Stimulated activated CD4-positive, alpha-beta T cell treated with anti-CD3 and anti-CD28 coated beads, TNF-alpha, amount 100 ng/mL, for 1 hour (primary cell): ENCODE results near the gene DBT.
"Not testable (repeated sequence)": the region's sequence is repeated elsewhere in the genome, so short reads cannot be mapped to it uniquely, and the experiment has no call there.

Experiments used
- DNase-seq, 3 donors: peaks; one replicate each; pipeline ENCODE4 v3.0.0-alpha.2; 2020; ENCODE audit warnings: low read depth in 3 of 3, low spot score in 1 of 3

DBT gene

DNA sequence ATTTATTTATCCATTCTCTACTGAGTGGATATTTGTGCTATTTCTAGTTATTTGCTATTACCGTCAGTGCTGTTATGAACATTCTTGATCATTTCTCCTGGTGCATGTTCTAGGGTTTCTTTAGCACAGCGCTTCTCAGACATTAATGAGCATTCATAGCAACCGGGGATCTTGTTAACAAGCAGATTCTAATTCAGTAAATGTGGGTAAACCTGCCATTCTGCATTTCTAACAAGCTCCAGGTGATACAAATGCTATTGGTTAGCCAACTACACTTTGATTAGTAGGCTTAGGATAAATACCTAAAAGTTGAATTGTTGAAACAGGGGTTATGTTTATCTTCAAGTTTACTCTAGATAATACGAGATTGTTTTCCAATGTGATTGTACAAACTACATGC, 3.3 kb upstream of the DBT start:
- no peak for DNase-seq

DNA sequence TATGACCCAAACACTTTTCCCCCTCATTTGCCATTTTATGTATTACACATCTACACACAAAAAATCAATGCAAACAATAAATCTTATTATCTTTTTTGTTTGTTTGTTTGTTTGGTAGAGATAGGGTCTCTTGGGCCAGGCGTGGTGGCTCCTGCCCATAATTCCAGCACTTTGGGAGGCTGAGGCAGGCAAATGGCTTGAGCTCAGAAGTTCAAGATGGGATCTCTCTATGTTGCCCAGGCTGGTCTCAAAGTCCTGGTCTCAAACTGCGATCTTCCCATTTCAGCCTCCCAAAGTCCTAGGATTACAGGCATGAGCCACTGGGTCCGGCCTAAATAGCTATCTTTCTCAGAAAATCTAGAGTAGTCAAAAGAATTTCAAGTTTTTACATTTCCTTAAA, 1.2 kb upstream of the DBT start:
- DNase-seq, result no peak

DNA sequence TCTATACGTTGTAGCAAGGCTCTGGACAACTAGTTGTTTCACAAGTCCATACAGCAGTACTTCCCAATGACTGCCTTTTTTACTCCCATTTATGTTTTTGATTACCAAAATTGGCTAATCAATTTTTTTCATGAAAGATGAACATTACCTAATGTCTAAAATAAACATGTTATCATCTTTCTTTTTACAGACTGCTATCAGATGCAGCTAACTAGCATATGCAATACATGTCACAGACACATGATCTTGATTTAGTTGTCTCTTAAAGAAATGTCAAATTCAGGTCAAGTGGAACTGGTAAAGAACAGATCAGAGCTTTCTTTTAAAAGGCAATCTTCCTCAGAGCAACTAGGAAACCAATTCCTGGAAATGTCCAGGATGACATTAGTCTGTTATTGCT, 630 bp upstream of the DBT start:
- DNase-seq, result no peak

DNA sequence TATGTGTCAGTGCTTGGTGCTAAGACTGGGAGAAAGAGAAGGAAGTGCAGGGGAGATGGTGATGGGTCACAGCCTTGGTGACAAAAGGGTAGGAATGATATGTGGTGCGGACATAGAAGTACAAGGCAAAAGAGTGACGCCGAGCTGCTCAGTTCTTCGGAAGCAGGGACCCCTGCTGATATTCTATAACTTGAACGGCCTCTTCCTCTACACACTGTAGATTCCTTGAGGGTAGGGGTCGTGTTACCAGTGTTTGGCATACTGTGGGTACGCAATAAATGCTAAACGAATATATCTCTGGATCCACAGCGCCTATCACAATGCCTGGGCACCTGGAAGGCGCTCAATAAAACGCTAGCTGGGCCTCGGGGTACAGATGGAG, 488 bp downstream of the DBT start:
- DNase-seq, result no peak

DNA sequence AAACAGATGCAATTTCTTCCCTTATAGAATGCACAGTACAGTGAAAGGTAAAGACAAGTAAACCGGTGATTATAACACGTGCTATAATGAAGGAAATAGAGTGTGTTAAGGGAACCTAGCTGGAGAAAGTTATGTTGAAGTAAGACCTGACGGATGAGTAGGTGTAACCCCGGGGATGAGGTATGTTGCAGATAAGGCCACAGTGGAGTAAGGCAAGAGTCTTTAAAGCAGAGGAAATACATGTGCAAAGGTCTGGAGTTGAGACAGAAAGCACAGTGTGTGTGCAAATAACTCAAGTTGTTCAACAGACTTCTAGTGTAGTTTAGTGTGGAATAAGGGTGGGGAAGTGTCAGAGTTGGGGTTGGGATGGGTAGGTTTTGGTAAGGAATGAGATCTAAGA, 2.9 kb downstream of the DBT start:
- no peak for DNase-seq

DNA sequence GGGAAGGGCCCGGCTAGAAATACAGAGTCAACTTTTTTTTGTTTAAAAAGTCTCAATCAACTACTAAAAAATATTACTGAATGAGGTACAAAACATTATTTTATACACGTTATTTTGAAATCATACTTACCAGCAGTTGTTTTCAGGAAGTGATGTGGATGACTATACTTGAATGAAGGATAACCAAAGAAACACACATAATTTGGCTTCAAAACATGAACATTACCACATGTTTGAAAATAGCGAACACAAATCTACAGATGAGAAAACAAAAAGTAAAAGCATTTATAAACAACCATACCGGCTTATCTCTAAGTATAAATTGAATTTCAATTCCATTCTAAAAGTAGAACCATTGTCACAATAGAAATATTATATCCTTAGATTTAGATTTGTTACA, 9.0 kb downstream of the DBT start:
- no peak for DNase-seq

DNA sequence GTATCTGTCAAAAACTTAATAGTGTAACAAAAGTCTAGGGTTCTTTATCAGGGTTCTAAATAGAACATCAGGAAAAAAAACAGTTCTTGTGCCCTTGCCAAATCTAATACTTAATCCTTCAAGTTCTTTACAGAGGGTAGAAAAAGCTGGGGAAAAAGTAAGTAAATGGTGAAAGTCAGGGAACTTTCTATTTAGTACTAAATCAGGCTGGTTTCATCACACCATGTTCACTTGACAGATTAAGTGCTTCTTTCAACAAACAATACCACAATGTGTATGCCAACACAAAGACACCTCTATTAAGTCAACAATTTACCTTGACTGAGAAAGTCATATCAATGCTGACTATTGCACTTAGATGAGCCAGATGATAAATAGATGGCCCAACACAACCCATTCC, 9.7 kb downstream of the DBT start:
- DNase-seq, result no peak

DNA sequence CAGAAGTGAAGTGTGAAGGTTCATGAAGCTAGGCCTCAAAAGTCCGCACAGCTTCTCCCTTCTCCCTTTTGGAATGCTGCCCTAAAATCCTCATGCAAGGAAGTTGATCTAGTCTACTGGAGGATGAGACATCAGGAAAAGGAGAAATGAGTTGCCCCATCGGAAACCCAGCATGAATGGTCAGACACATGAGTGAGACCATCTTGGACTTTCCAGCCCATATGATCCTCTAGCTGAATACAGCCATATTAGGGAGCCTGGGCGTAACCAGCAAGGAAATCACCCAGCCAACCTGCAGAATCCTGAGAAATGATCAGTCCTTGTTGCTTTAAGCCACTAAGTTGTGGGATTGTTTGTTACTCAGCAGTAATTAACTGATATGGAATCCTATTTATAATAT, 12.5 kb downstream of the DBT start:
- no peak for DNase-seq

DNA sequence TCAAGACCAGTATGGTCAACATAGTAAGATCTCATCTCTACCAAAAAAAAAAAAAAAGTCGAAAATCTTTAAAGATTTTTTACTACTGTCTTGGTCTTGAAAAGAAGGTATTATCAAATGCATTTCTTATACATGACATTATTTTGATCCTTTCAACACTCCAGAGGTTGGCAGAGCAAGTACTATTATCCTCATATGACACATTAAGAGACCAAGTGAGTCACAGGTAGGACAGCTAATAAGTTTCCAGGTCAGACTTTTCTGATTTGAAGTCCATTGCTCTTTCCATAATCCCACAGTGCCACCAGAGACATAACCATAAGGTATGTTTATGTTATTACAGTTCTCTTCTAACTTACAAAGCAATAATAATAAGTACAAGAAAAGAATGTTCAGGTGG, 15.2 kb downstream of the DBT start:
- DNase-seq, result no peak

DNA sequence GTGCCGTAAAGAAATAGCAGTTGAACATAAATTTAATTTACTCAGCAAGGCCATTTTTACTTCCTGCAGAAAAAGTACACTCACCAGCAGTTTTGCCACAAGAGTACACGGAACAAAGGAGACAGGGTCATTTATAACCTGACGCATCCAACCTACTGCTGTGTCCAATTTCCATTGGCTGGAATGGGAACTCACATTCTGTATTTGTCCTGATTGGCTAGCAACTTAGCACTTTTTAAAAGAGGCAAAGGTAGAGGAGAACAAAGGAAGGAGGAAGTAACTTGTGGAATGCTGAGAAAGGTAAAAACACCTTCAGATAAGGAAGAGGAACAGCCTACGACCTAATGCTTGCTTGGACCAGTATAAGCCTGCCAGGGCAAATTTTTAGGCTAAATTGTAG, 16.1 kb downstream of the DBT start:
- DNase-seq, result not testable (repeated sequence)

DNA sequence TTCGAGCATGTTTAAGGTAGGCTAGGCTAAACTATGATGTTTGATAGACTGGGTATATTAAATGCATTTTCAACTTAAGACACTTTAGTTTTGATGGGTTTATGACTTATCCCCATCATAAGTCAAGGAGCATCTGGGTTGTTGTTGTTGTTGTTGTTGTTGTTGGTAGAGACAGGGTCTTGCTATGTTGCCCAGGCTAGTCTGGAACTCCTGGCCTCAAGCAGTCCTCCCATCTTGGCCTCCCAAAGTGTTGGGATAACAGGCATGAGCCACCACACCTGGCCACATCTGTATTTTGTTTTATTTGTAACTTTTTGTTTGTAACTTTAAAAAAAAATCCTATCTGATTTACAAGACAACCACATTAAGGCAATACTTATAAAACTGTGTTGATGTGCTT, 17.5 kb downstream of the DBT start:
- DNase-seq, result no peak

DNA sequence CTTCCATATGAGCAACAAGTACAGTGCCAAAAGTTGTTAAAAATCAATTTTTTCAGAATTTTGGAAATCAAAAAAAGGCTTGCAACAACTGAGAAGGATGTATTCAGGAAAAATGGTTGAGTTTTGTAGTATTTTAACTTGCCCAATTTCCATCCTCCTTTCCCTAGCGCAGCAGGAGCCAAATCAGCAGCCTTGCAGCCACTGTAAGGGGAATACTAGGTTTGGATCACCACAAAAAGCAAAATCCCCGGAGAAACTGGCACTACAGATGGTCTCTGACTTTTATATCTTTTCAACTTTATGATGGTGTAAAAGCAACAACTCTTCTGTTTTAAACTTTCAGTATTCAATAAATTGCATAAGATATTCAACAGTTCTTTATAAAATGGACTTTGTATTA, 17.9 kb downstream of the DBT start:
- DNase-seq, result no peak

DNA sequence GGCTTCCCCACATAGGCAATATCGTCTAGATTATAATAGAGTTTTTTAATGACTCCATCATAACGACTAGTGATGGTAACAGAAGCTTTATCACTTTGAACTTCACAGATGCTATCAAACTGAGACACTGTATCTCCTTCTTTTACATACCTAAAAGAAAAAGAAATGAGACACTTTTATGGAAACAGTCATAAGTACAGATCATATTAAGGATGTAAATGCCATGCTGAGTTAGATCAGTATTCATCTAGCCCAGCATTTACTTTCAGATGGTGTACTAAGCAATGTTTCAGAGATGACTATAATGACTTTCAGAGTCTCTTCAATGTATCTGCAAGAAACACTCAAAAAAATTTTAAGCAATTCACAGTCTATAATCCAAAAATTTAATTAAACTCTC, 18.9 kb downstream of the DBT start:
- no peak for DNase-seq

DNA sequence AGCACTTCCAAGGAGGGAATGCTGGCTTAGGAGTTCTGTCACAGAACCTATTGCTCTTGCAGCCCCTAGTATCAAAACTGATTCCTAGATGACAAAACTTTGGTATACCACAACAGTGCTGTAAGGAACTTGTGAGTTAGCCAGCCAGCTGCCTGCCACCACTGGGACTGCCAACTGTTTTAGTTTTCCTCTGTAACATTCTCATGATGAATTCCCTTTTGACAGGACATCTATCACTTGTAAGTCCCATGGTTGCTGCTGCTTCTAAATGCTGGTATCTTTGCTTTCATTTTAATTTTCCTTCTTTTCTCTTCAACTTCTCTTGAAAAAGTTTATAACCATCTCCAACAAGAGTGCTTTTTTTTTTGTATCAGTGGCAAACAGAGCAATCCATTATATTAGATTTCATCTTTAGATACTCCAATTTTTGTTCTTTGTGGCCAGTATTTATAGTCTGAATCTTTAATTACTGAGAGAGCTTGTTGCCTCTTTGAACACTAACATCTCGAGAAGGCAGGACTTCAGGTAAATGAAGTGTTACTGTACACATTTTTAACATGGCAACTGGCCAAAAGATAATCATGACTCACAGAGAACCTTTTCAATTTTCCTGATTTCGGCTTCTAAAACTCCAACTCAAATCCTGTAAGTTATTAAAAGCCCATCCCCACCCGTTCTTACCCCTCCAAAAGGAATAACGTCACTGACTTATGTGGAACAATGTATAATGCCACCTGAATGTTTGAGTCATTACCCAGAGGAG, 19.8 kb downstream of the DBT start:
- no peak for DNase-seq

DNA sequence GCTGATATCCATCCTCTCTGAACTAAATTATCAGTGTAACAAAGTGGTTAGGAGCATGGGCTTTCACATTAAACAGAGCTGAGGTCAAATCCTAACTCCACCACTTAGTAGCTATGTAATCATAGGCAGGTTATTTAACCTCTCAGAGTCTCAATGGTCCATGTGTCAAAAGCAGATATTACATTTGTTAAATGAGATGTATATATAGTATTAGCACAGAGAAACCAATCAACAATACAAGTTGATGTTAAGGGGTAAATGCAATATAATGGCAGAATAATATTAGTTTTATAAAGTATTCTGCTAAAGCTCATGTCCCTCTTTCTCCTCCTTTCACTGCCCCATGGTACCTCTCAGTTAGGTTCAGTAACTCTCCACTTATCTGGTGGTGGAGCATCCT, 27.2 kb downstream of the DBT start:
- no peak for DNase-seq

DNA sequence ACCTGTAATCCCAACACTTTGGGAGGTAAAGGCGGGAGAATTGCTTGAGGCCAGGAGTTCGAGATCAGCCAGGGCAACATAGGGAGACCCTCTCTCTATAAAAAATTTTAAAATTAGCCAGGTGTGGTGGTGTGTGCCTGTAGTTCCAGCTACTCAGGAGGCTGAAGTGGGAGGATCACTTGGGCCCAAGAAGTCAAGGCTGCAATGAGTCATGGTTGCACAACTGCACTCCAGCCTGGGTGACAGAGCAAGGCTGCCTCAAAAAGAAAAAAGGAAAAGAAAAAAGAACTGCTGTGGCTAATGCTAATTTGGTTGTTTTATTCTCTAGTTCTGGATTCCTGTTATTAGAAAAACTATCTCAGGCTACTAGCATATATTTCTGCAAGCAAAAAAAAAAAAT, 29.8 kb downstream of the DBT start:
- DNase-seq, result no peak

DNA sequence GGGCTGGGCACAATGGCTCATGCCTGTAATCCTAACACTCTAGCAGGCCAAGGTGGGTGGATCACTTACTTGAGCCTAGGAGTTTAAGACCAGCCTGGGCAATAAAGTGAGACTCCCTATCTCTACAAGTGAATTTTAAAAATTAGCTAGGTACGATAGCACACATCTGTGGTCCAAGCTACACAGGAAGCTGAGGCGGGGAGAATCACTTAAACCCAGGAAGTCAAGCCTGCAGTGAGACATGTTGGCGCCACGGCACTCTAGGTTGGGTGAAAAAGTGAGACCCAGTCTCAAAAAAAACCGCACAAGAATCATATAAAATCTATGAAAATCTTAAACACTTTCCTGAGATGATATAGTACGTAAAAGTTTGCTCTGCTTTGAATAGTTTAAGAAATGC, 30.2 kb downstream of the DBT start:
- no peak for DNase-seq

DNA sequence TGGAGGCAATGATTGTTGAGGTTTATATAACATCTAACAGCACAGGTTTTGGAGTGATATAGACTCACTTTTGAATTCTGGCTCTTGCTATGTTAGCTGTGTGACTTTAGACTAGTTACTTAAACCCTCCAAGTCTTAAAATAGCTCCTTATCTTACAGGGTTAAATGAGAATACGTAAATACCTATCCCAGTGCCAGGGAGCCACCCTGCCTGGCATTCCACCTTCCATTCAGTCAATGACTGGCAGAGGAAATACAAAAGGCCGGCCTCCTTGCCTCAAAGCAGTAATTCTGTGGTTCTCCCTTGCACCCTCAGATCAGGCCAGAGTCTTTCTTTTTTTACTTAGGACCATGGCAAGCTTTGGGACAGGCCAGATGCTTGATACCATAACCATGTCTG, 31.8 kb downstream of the DBT start:
- DNase-seq, result no peak

DNA sequence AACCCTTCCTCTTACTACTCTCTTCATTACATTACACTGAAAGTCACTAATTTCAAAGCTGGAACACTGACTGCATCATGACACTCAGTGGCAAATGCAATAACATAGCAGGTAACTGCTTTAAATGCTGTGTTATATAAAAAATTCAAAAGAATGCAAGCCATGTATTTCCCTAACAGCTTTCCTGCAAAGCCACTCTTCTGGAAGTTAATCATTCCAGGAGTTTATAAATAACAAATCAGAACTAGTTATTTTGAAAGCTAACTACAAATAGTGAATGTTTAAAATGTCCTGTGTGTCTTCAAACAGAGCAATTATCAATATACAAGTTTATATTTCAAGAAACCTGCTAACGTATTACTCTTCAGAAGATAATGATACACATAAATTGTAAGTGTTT, 34.5 kb downstream of the DBT start:
- DNase-seq, result no peak

DNA sequence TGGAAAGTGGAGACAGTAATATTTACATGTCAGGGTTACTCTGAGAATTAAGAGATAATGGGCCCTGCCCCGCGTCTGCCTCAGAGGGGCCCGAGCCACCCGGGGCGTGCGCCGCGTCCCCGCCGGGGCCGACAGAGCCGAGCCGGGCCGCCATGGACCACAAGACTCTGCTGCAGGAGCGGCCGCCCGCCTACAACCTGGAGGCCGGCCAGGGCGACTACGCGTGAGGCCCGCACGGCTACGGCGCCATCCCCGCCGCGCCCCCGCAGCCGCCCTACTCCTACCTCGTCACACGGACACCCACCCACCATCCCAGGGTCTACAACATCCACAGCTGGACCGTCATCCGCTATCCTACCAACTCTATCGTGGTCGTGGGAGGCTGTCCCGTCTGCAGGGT, 36.5 kb downstream of the DBT start:
- DNase-seq, result no peak

DNA sequence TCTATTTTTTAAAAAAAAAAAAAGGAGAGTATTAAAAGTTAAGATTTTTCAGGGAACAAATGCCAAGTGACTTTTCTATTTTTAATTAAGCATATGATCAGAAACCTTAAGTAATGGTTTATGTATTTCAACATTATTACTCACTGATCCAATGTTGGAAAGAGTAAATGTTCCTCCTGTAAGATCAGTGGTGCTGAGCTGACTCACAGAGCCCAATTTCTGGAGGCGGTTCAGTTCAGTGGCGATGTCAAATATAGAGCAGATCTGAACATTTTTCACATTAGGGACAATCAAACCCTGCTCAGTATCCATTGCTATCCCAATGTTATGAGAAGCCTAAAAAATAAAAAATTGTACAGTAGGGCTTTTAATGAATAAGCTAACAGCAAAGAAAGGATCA, 43.3 kb downstream of the DBT start:
- no peak for DNase-seq

DNA sequence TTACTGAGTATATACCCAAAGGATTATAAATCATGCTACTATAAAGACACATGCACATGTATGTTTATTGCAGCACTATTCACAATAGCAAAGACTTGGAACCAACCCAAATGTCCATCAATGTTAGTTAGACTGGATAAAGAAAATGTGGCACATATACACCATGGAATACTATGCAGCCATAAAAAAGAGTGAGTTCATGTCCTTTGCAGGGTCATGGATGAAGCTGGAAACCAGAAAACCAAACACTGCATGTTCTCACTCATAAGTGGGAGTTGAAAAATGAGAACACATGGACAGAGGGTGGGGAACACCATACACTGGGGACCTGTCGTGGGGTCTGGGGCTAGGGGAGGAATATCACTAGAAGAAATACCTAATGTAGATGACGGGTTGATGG, 44.0 kb downstream of the DBT start:
- not testable (repeated sequence) for DNase-seq

DNA sequence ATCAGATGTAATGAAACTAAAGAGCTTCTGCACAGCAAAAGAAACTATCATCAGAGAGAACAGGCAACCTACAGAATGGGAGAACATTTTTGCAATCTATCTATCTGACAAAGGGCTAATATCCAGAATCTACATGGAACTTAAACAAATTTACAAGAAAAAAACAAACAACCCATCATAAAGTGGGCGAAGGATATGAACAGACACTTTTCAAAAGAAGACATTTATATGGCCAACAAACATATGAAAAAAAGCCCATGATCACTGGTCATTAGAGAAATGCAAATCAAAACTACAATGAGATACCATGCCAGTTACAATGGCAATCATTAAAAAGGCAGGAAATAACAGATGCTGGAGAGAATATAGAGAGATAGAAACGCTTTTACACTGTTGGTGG, 44.5 kb downstream of the DBT start:
- DNase-seq, result not testable (repeated sequence)

DNA sequence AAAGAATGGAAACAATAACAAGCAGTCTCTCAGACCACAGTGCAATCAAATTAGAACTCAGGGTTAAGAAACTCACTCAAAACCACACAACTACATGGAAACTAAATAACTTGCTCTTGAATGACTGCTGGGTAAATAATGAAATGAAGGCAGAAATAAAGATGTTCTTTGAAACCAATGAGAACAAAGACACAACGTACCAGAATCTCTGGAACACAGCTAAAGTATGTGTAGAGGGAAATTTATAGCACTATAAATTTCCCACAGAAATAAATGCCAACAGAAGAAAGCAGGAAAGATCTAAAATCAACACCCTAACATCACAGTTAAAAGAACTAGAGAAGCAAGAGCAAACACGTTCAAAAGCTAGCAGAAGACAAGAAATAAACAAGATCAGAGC, 46.9 kb downstream of the DBT start:
- DNase-seq, result not testable (repeated sequence)
